HepG2 (cell line): ENCODE data around the gene F12. TPM values are rescaled to one million over a fixed set of nuclear protein-coding genes. Genes with fewer than 3 reads are reported as not detected.

Experiments
- AGO2 ChIP-seq: fragments of 200-400 bp; formaldehyde crosslinking; optimal IDR thresholded peaks from 2 replicates; pipeline ENCODE3; 2017; ENCODE audit warnings: mild to moderate bottlenecking, low read depth, low read length, moderate library complexity
- ATRX ChIP-seq: sonication (generic); formaldehyde crosslinking; IDR thresholded peaks from 2 replicates; pipeline ENCODE4 v1.4.0; 2020; ENCODE audit warnings: missing genetic modification reagents, borderline replicate concordance
- LCORL ChIP-seq, 2 experiments: fragments of 450-650 bp in 1 of 2; sonication (generic) in 1 of 2; formaldehyde crosslinking in 1 of 2; IDR thresholded peaks; 2 replicates each; pipeline versions ENCODE4 v1.5.0 to v1.6.1; 2017 to 2020; ENCODE audit warnings: antibody characterized with exemption in 1 of 2, missing genetic modification reagents in 1 of 2
- RAD21 ChIP-seq: fragments of 450-650 bp; formaldehyde crosslinking; IDR thresholded peaks from 2 replicates; pipeline ENCODE4 v1.5.0; 2020; ENCODE audit warnings: mild to moderate bottlenecking
- SNAPC2 ChIP-seq: sonication (generic); formaldehyde crosslinking; IDR thresholded peaks from 2 replicates; pipeline ENCODE4 v1.8.1; 2022; ENCODE audit warnings: mild to moderate bottlenecking, missing genetic modification reagents
- THAP11 ChIP-seq: IDR thresholded peaks from 2 replicates; pipeline ENCODE4 v1.6.1; 2016; ENCODE audit warnings: missing biosample characterization, missing genetic modification reagents
- ZBTB20 ChIP-seq: sonication (generic); formaldehyde crosslinking; IDR thresholded peaks from 2 replicates; pipeline ENCODE4 v1.8.1; 2023; ENCODE audit warnings: missing genetic modification reagents, low read depth, mild to moderate bottlenecking, borderline replicate concordance
- ZNF329 ChIP-seq: sonication (generic); formaldehyde crosslinking; IDR thresholded peaks from 2 replicates; pipeline ENCODE4 v1.9.0; 2021; ENCODE audit warnings: low read depth, mild to moderate bottlenecking, missing genetic modification reagents
- ZNF382 ChIP-seq: sonication (generic); formaldehyde crosslinking; IDR thresholded peaks from 2 replicates; pipeline ENCODE4 v1.5.0; 2020; ENCODE audit warnings: missing genetic modification reagents, mild to moderate bottlenecking, borderline replicate concordance
- ZNF431 ChIP-seq: sonication (generic); formaldehyde crosslinking; IDR thresholded peaks from 2 replicates; pipeline ENCODE4 v1.9.0; 2022; ENCODE audit warnings: missing genetic modification reagents, low read depth, mild to moderate bottlenecking, borderline replicate concordance
- ZNF543 ChIP-seq: sonication (generic); formaldehyde crosslinking; IDR thresholded peaks from 2 replicates; pipeline ENCODE4 v1.4.0; 2020; ENCODE audit warnings: mild to moderate bottlenecking, missing genetic modification reagents
- ZSCAN25 ChIP-seq: sonication (generic); formaldehyde crosslinking; IDR thresholded peaks from 2 replicates; pipeline ENCODE4 v1.8.0; 2022; ENCODE audit warnings: mild to moderate bottlenecking, missing genetic modification reagents
- ZSCAN30 ChIP-seq: sonication (generic); formaldehyde crosslinking; IDR thresholded peaks from 2 replicates; pipeline ENCODE4 v1.5.0; 2020; ENCODE audit warnings: mild to moderate bottlenecking, missing genetic modification reagents
- polyA plus RNA-seq, 8 experiments: library from polyadenylated mRNA; depleted of rRNA in 3 of 8; stranded (reverse) in 7 of 8; unstranded in 1 of 8; fragments of >200 nt; fragmentation: Illumina TruSeq in 4 of 8; extraction: Trizol in 4 of 8; gene quantifications; 2 replicates each; pipeline versions ENCODE4 v1.2.1 to v1.2.3, GENCODE V29; 2011 to 2016; ENCODE audit warnings: low read depth in 4 of 8, missing spikeins in 1 of 8, mixed read lengths in 1 of 8; ENCODE audit not compliant: insufficient read depth in 1 of 8
- total RNA-seq, 5 experiments: library from RNA; depleted of rRNA; stranded (reverse); fragments of >200 nt; fragmentation: Illumina TruSeq; extraction: Trizol; gene quantifications; 2 replicates each; pipeline ENCODE4 v1.2.3, GENCODE V29; 2016; ENCODE audit warnings: low read depth in 1 of 5
- TF ChIP-seq, protein P1 (sequence below): sonication (generic); formaldehyde crosslinking; IDR thresholded peaks from 2 replicates; pipeline ENCODE4 v1.8.1; 2022; ENCODE audit warnings: low read depth, mild to moderate bottlenecking, missing genetic modification reagents
- TF ChIP-seq, protein P2 (sequence below): sonication (generic); formaldehyde crosslinking; IDR thresholded peaks from 2 replicates; pipeline ENCODE4 v1.4.0; 2020; ENCODE audit warnings: missing genetic modification reagents, mild to moderate bottlenecking, borderline replicate concordance
- TF ChIP-seq, protein P3 (sequence below): sonication (generic); formaldehyde crosslinking; IDR thresholded peaks from 2 replicates; pipeline ENCODE4 v1.5.0; 2020; ENCODE audit warnings: mild to moderate bottlenecking, missing genetic modification reagents, moderate library complexity
- TF ChIP-seq, protein P4 (sequence below): sonication (generic); formaldehyde crosslinking; IDR thresholded peaks from 2 replicates; pipeline ENCODE4 v1.8.0; 2022; ENCODE audit warnings: missing genetic modification reagents, mild to moderate bottlenecking, inconsistent platforms, borderline replicate concordance
- TF ChIP-seq, protein P5 (sequence below): sonication (generic); formaldehyde crosslinking; IDR thresholded peaks from 2 replicates; pipeline ENCODE4 v1.5.0; 2020; ENCODE audit warnings: missing genetic modification reagents, mild to moderate bottlenecking, borderline replicate concordance
- TF ChIP-seq, protein P6 (sequence below): sonication (generic); IDR thresholded peaks from 2 replicates; pipeline ENCODE4 v1.6.1; 2016; ENCODE audit warnings: low read depth, borderline replicate concordance

The F12 gene
- total and polyA plus RNA-seq, 2 of the 13 experiments (the other 11 are each of a cell fraction or from before 2014, with no cell fraction given) = 2.5 to 3.0 TPM

DNA sequence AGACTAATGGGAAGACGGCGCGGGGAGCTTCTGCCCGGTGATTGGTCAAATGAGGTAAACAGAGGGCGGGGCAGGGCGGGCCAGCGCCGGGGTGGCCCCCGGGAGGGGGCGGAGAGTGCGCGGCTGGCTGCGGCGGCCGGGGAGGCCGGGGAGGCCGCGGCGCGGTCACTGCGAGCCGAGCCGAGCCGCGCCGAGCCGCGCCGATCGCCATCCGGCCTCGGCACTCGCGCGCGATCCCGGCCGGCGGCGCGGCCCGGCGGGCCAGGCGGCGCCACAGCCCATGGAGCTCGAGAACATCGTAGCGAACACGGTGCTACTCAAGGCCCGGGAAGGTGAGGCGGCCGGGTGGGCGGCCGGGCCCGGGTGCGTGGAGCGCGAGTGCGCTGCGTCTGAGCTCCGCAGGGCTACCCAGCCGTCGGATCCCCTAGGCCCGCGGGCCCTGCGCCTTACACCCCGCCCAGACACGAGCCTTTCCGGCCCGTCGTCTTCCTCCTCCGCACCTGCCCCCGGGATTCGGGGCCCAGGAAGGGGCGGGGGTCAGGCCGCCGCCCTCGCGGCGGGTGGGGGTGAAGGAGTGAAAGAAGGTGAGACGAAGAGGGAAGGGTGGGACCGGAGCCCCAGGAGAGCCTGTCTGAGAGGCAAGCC is 17.3 kb upstream of the F12 start, which contains the start of gene GRK6 (continued):
- TF ChIP-seq, protein P1, sequence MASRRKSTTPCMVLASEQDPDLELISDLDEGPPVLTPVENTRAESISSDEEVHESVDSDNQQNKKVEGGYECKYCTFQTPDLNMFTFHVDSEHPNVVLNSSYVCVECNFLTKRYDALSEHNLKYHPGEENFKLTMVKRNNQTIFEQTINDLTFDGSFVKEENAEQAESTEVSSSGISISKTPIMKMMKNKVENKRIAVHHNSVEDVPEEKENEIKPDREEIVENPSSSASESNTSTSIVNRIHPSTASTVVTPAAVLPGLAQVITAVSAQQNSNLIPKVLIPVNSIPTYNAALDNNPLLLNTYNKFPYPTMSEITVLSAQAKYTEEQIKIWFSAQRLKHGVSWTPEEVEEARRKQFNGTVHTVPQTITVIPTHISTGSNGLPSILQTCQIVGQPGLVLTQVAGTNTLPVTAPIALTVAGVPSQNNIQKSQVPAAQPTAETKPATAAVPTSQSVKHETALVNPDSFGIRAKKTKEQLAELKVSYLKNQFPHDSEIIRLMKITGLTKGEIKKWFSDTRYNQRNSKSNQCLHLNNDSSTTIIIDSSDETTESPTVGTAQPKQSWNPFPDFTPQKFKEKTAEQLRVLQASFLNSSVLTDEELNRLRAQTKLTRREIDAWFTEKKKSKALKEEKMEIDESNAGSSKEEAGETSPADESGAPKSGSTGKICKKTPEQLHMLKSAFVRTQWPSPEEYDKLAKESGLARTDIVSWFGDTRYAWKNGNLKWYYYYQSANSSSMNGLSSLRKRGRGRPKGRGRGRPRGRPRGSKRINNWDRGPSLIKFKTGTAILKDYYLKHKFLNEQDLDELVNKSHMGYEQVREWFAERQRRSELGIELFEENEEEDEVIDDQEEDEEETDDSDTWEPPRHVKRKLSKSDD (CRISPR knock-in tag) = no peak
- TF ChIP-seq RAD21 (CRISPR knock-in tag) (peak; percentile 46; the same call in 1 of the 2 replicates), ZSCAN30 (CRISPR knock-in tag) (no peak), ZNF543 (CRISPR knock-in tag) (no peak), THAP11 (CRISPR knock-in tag) (no peak), ZNF382 (no peak), LCORL (IDR thresholded peaks at IDR 0.05) (no peak), LCORL (CRISPR knock-in tag; IDR thresholded peaks at IDR 0.05) (no peak), ZNF431 (CRISPR knock-in tag) (no peak), ZNF329 (CRISPR knock-in tag) (no peak), ATRX (CRISPR knock-in tag) (no peak), AGO2 (peak; percentile 72), SNAPC2 (CRISPR knock-in tag) (no peak), ZBTB20 (CRISPR knock-in tag) (no peak), ZSCAN25 (CRISPR knock-in tag) (no peak)
- TF ChIP-seq, protein P2, sequence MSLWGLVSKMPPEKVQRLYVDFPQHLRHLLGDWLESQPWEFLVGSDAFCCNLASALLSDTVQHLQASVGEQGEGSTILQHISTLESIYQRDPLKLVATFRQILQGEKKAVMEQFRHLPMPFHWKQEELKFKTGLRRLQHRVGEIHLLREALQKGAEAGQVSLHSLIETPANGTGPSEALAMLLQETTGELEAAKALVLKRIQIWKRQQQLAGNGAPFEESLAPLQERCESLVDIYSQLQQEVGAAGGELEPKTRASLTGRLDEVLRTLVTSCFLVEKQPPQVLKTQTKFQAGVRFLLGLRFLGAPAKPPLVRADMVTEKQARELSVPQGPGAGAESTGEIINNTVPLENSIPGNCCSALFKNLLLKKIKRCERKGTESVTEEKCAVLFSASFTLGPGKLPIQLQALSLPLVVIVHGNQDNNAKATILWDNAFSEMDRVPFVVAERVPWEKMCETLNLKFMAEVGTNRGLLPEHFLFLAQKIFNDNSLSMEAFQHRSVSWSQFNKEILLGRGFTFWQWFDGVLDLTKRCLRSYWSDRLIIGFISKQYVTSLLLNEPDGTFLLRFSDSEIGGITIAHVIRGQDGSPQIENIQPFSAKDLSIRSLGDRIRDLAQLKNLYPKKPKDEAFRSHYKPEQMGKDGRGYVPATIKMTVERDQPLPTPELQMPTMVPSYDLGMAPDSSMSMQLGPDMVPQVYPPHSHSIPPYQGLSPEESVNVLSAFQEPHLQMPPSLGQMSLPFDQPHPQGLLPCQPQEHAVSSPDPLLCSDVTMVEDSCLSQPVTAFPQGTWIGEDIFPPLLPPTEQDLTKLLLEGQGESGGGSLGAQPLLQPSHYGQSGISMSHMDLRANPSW = no peak
- TF ChIP-seq, protein P3, sequence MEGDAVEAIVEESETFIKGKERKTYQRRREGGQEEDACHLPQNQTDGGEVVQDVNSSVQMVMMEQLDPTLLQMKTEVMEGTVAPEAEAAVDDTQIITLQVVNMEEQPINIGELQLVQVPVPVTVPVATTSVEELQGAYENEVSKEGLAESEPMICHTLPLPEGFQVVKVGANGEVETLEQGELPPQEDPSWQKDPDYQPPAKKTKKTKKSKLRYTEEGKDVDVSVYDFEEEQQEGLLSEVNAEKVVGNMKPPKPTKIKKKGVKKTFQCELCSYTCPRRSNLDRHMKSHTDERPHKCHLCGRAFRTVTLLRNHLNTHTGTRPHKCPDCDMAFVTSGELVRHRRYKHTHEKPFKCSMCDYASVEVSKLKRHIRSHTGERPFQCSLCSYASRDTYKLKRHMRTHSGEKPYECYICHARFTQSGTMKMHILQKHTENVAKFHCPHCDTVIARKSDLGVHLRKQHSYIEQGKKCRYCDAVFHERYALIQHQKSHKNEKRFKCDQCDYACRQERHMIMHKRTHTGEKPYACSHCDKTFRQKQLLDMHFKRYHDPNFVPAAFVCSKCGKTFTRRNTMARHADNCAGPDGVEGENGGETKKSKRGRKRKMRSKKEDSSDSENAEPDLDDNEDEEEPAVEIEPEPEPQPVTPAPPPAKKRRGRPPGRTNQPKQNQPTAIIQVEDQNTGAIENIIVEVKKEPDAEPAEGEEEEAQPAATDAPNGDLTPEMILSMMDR (CRISPR knock-in tag) = 0 out of 2 replicates have a peak, but pooled peaks have one; percentile 6
- TF ChIP-seq, protein P4, sequence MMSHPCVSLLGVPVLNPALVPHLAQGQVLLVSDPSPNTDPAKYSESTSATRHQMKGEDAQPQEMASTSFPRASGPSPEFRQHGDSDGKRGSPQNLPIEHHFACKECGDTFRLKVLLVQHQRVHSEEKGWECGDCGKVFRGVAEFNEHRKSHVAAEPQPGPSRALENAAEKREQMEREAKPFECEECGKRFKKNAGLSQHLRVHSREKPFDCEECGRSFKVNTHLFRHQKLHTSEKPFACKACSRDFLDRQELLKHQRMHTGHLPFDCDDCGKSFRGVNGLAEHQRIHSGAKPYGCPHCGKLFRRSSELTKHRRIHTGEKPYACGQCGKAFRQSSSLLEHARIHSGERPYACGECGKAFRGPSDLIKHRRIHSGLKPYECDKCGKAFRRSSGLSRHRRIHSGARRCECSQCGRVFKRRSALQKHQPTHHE (CRISPR knock-in tag) = no peak
- TF ChIP-seq, protein P5, sequence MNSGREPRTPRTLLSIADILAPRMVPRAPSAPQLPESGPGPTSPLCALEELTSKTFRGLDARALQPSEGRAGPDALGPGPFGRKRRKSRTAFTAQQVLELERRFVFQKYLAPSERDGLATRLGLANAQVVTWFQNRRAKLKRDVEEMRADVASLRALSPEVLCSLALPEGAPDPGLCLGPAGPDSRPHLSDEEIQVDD (CRISPR knock-in tag) = no peak
- TF ChIP-seq, protein P6, sequence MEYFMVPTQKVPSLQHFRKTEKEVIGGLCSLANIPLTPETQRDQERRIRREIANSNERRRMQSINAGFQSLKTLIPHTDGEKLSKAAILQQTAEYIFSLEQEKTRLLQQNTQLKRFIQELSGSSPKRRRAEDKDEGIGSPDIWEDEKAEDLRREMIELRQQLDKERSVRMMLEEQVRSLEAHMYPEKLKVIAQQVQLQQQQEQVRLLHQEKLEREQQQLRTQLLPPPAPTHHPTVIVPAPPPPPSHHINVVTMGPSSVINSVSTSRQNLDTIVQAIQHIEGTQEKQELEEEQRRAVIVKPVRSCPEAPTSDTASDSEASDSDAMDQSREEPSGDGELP = no peak
